ENCODE results near the gene ARL5B. TPM values are rescaled to one million over a fixed set of nuclear protein-coding genes. Genes with fewer than 3 reads are reported as not detected.

ARL5B gene
- total and polyA plus RNA-seq, 2 of the 4 experiments (the other 2 are of a cell fraction), result 5.9 to 12.0 TPM

GRCh38 chr10:18611168-18611567, 48.1 kb upstream of the ARL5B start (continued):
- no peak for TF ChIP-seq RFX5 (IDR thresholded peaks at IDR 0.05; ENCODE audit: low read depth, low read length)
- TF ChIP-seq MXI1 (IDR thresholded peaks at IDR 0.05; ENCODE audit: borderline replicate concordance, low read depth, low read length), result no peak
- no peak for TF ChIP-seq RAD21 (IDR thresholded peaks at IDR 0.05; ENCODE audit: low read length)
- TF ChIP-seq POLR2A (IDR thresholded peaks at IDR 0.05; ENCODE audit: low read depth, low read length), result no peak
- no peak for TF ChIP-seq MAFK (IDR thresholded peaks at IDR 0.05; ENCODE audit: low read depth, low read length)
- TF ChIP-seq NFE2L2 (IDR thresholded peaks at IDR 0.05; ENCODE audit: low read depth, low read length), result no peak
- TF ChIP-seq CEBPB (IDR thresholded peaks at IDR 0.05; ENCODE audit: low read depth, low read length), result no peak

GRCh38 chr10:18615618-18616017, 43.6 kb upstream of the ARL5B start:
- Histone ChIP-seq H2BK5ac (ENCODE audit: low read depth, low read length, poor library complexity, severe bottlenecking) (no peak overlapping the region), H3K4me1 (ENCODE audit: control insufficient read depth, insufficient read depth, low read length) (peaks cover 3% of the 10 kb centered on the region), H3K4me3 (ENCODE audit: insufficient read depth, low read depth, low read length) (no peak overlapping the region), H3K27me3 (ENCODE audit: control insufficient read depth, insufficient read depth, low read length) (no peaks in the 10 kb centered on the region), H3K18ac (ENCODE audit: low read depth, low read length) (no peak overlapping the region), H3K23ac (ENCODE audit: low read depth, low read length) (no peak overlapping the region), H3K9me3 (ENCODE audit: control insufficient read depth, insufficient read depth, low read length) (no peaks in the 10 kb centered on the region), H3K4ac (ENCODE audit: low read depth, low read length) (no peak overlapping the region), H3K36me3 (ENCODE audit: control insufficient read depth, insufficient read depth, low read length) (no peaks in the 10 kb centered on the region; the same call in 1 of the 2 replicates), H4K20me1 (ENCODE audit: insufficient read depth, low read length) (no peaks in the 10 kb centered on the region), H4K5ac (ENCODE audit: low read depth, low read length) (no peak overlapping the region), H2BK15ac (ENCODE audit: low read depth, low read length) (no peak overlapping the region), H4K8ac (ENCODE audit: low read depth in 2 of 2, low read length in 2 of 2) (no peak overlapping the region), H3K79me1 (ENCODE audit: low read depth in 1 of 2, low read length in 2 of 2) (peaks cover 3 to 4% of the 10 kb centered on the region in 2 experiments; a peak in 2 of 4 replicates), H3K56ac (ENCODE audit: extremely low read depth, insufficient read depth, low read length) (no peak overlapping the region), H2AK5ac (ENCODE audit: low read depth, low read length) (no peak overlapping the region), H3K9me1 (ENCODE audit: insufficient read depth, low read length) (0 out of 2 replicates have a peak, but pooled peaks cover 3% of the 10 kb centered on the region), H4K91ac (ENCODE audit: insufficient read depth, low read depth, low read length) (no peak overlapping the region), H3K9ac (ENCODE audit: low read depth, low read length) (no peak overlapping the region), H2BK20ac (ENCODE audit: low read depth, low read length) (no peak overlapping the region), H2BK120ac (ENCODE audit: low read depth, low read length) (no peak overlapping the region), H2AFZ (replicated peaks; ENCODE audit: low read length, poor library complexity) (no peak overlapping the region), H3K27ac (ENCODE audit: insufficient read depth, low read length) (no peak overlapping the region), H3K4me2 (ENCODE audit: low read depth, low read length) (no peak overlapping the region), H3K14ac (replicated peaks; ENCODE audit: low read depth, low read length) (no peak overlapping the region), H2AK9ac (replicated peaks; ENCODE audit: low read depth, low read length, poor library complexity) (no peak overlapping the region)
- dilution Hi-C loops (cut with HindIII; ENCODE audit: low sequenced_read_pairs, unreplicated experiment), result no loop called here
- ChIA-PET CTCF (no interaction called here), POLR2A (ENCODE audit: unreplicated experiment) (no interaction called here)
- ATAC-seq (ENCODE audit: low read depth) (no peak), DNase-seq (no peak)
- intact Hi-C loops (cut with micrococcal nuclease), result no loop called here
- in situ Hi-C loops (cut with MboI; ENCODE audit: low sequenced_read_pairs), result no loop called here
- TF ChIP-seq CTCF (conservative IDR thresholded peaks at IDR 0.05; ENCODE audit: low read depth, low read length), result no peak
- no peak for TF ChIP-seq POLR2A (IDR thresholded peaks at IDR 0.05; ENCODE audit: low read depth, low read length)
- TF ChIP-seq RFX5 (IDR thresholded peaks at IDR 0.05; ENCODE audit: low read depth, low read length), result no peak
- TF ChIP-seq SMC3 (IDR thresholded peaks at IDR 0.05; ENCODE audit: low read depth, low read length), result no peak
- no TSS peak for BruUV-seq (replicated peaks)
- 100% methylated on average over 1 of the region's 4 CpGs; no CpG with 5 or more reads in 1 of the 2 experiments for WGBS, 2 experiments (ENCODE audit: extremely low coverage in 2 of 2, insufficient read length in 1 of 2)

Data from IMR-90 (cell line).